Renal pelvis (tissue), 4 donors: ENCODE results near the gene MRTFB. TPM values are rescaled to one million over a fixed set of nuclear protein-coding genes. Genes with fewer than 3 reads are reported as not detected.
A peak's percentile ranks its signal among the peaks of the same experiment; 100 is the strongest.
"Not testable (repeated sequence)": the region's sequence is repeated elsewhere in the genome, so short reads cannot be mapped to it uniquely, and the experiment has no call there.

ENCODE experiments used
- DNase-seq: peaks from one replicate; pipeline ENCODE4 v3.0.0-alpha.2; 2013
- polyA plus RNA-seq, 3 donors: library from polyadenylated mRNA; unstranded; fragments of 120-200 nt; gene quantifications; one replicate each; pipeline ENCODE4 v1.2.1, GENCODE V29; 2013; ENCODE audit not compliant: insufficient read length in 3 of 3

MRTFB gene
- polyA plus RNA-seq, 3 donors, result 29.9 to 41.4 (median 37.8) TPM

DNA sequence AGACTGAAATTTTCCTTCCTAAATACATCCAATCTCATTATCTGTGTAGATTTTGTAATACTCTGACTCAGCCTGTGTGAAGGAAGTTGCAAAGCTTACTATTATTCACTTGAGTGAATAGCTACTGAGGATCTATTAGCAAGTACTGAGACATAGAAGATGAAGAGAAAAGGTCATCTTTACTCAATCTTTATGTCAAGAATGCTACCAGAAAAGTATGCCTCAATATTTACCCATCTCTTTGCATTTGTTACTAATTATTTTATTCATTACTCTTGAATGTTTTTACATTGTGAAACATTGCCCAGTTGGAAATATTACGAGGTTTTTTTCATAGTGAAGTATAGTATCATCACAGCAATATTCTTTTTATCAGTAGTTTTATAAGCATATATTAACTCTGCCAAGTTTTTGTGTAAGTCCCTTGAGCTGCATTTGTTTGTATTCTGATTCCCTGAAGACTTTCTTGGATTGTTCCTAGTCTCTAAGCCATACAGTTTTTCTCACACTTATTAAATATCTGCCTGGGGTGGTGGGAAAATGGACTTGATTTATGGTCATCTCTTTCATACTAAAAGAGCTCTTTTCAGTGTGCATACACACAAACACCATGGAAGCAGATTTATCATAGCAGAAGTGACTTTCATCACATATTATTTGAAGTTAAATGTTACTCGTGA, 110.4 kb downstream of the MRTFB start:
- DNase-seq, result no peak

DNA sequence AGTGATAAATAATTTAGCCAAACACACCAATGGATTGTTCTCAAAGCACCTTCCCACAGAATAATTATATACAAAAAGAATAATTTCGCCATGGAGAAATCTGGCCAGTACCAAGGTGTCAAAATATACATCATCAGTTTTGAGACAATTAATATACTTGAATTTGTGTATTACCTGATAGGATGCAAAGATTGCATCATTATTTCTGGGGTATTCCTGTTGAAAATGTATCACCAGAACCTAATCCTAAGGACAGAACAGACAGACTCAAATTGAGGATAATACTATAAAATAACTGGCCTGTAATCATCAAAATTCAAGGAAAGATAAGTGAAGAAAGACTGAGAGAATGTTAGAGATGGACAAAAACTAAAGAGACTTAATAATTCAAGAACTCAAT, 111.9 kb downstream of the MRTFB start:
- no peak for DNase-seq

DNA sequence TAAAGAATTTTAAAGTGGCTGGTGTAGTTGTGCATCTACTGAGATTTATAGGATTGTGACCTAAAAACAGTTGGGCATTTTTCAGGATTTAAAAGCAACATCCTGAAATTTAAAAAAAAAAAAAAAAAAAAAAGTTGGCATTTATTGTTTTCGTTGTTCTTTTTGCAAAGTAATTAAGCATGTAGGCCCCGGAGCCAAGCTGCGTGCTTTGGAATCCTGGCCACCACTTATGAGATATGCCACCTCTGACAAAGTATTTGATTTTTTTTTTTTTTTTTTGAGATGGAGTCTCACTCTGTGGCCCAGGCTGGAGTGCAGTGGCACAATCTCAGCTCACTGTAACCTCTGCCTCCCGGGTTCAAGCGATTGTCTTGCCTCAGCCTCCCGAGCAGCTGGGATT, 112.8 kb downstream of the MRTFB start:
- not testable (repeated sequence) for DNase-seq

DNA sequence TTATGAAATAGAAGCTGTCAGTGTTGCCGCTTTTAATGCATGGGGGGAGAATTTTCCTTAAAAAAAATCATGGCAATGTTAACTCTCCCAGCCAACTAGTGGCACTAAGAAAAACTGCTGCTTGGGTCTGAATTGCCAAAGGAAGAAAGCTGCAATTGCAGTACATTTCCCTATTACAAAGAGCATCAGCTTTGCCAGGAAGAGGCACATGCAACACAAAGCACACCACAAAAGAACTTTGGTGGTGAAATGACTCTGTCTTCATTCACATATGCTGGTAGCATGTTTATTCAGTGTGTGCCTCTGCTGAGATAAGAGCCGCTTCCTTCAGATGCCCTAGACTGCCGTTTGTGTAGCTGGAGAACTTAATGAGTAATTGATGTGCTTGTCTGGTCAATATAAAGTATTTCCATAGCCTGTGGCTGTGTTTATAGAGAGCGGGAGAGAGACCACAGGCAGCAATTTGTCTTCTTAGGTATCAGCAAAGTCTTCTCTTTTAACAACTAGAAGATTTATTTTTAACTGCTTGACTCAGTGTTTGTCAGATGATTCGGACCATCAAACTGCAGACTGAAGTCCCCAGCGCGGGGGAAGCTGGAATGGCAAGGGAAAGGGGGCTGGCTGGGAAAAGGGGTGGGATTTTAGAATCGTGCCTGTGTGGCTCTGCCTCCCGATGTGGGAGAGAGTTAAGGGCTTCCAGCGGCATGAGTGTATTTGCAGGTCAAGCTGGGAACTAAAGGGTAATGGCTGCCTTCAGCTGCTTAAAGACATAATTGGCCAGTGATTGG, 115.1 kb downstream of the MRTFB start:
- DNase-seq, result peak; percentile 85

DNA sequence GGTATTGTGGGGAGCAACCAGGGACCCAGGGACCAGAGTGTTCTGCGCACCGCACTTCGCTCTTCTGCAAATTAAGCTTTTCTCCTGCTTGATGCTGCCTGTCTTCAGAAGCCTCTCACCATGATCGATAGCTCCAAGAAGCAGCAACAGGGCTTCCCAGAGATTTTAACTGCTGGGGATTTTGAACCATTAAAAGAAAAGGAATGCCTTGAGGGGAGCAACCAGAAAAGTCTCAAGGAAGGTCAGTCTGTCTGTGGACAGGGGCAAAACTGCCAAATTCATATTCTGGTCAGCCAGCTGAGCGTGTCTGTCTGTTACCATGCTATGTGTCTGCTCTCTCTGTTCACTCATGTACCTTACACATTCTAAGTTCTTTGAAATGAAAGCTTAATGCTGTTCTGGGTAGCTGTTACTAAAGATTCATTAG, 115.7 kb downstream of the MRTFB start:
- no peak for DNase-seq

DNA sequence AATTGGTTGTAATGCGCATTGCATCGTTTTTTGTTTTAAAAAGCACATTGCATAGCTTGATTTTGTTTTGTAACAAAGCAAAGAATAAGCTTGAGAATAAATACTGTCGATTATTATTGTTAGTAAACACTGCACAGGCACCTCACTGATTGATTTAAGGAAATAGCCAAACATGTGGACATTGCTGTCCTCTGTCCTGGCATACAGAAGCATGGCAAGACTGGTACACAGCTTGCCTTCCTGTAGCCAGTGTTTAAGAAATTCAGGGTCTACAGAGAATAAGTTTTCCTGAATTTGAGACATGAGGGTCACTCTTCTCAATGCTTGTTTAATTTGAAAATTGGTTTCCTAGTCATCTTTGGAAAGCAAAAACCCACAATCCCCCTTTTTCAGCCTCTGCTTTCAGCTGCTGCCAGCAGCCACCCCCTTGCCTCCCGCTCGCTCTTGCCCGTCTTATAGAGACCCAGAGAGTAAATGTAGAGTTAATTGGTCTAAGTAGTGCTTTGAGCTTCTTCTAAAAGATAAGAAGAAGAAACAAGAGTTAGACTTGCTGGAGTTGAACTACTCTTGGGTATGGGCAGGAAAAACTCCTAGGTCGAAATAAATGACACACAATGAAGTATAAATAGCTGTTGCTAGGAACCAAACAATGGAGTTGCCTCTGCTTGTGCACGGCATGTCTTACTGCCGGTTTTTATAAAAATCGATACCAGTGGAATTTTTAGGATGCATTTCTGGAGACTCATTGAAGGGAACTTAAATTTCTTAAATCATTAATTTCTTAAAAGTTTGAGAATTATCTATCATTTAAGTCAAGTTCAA, 116.6 kb downstream of the MRTFB start:
- DNase-seq, result no peak

DNA sequence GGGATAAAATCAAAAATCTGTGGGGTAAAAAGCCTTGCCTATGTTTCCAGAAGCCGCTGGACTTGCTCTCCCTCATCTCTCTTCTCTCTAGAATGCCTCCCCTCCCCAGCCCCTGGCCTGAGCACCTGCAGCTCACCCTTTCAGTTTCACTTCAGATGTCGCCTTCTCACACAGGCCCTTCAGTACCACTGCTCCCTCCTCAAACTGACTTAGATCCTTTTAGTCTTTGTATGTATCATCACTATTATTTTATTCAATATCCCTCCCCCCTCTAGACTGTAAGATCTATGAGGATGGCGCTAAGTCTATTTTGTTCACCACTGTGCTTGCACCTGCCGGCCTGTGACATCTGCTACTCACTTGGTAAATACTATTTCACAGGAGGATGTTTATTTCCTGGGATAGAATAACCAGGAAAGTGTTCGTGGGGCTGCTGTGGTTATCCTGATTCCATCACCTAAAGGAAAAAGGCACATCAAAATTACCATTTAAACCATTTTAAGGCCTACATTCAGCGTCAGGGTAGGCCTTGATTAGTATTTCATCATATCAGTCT, 122.3 kb downstream of the MRTFB start:
- no peak for DNase-seq

DNA sequence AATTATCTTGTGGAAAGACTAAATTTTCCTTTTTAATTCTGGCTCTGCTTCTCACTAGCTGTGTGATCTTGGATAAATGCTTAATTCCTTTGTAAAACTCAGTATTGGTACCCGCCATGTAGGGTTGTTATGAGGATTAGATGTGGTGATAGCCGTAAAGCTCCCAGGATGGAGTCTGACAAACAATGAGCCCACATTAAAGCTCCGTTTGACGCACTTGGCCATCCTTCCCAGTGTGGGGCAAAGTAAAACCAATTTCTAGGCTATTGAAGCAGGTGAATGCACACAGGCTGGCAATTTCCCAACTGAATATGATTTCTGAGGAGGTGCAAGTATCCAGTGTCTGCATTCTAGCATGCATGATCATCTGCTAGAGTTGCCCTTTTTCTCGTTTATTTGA, 123.6 kb downstream of the MRTFB start:
- no peak for DNase-seq

DNA sequence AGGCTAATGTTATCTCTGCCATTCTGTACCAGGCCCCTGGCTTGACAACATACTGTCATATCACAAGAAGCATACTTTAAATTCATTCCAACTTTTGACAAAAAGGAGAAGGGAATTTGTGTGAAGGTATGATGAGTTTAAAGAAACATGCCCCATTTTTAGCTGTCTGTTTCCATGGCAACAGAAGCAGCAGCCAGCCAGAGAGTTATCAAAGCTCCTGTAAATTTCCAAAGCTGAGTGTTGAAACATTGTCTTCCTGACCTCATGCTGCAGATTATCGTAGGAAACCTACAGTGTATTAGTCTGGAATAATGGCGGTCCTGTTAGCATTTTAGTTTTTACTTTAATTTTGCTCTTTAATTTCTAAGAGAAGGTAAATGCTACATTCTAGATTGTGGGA, 124.9 kb downstream of the MRTFB start:
- no peak for DNase-seq

DNA sequence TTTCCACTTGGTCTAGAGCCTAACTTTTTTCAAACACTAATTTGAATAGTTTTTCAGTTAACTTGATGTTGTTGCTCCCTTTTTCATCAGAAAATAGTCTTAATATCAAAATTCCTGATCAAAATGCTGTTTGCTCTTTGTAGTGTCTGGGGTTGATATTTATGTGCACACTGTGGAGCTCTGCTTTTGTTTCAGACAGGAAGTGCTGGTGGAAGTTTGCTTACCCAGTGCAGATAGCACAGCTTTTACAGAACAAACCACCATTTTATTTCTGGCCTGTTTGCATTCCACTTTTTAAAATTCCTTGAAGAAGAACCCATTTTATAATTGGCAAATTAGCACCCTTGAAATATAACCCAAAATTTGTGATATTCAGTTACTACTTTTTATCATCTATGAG, 125.4 kb downstream of the MRTFB start:
- no peak for DNase-seq

DNA sequence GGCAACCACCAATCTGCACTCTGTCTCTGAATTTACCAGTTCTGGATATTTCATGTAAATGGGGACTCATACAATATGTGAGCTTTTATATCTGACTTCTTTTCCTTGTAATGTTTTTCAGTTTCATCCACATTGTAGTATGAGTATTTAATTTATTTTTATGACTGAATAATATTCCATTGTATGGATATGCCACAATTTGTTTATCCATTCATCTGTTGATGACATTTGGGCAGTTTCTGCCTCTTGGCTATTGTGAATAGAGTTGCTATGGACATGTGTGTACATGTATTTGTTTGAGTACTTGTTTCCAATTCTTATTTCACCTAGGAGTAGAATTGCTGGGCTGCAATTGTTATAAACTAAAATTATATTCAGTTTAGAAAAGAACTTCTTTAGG, 126.9 kb downstream of the MRTFB start:
- DNase-seq, result no peak

DNA sequence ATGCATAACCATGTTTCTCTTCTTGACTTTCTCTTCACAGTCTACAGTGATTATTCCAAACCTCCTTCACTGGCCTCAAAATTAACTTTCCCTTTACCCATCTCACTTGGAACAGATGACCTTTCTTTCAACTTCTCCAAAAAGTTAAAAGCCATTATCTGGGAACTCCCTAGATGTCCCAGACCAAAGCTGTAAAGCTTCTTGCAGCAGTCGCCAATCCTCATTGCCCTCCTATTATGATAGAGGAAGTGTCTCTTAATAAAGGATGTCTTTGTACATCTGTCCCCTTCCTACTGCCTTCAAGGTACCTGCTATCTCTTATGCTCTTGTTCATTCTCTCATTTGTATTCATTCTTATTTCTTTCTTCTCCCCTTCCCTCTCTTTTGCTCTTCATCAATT, 127.5 kb downstream of the MRTFB start:
- DNase-seq, result no peak

DNA sequence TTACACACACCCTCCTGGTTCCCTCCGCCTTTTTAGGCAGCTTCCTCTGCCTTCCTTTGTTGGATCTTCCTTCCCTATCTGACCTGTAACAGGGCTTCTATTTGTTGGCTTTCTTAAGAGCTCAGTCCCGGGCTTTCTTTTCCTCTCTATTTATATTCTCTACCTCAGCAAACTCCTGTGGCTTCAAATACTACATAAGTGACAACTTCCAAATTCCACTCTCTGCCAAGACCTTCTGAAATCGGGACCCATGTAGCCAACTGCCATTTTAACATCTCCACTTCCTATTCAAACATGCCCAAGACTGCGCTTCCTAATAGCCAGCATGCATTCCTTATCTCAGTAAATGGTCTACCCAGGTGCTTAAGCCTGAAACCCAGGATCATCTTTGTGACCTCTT, 128.1 kb downstream of the MRTFB start:
- no peak for DNase-seq

DNA sequence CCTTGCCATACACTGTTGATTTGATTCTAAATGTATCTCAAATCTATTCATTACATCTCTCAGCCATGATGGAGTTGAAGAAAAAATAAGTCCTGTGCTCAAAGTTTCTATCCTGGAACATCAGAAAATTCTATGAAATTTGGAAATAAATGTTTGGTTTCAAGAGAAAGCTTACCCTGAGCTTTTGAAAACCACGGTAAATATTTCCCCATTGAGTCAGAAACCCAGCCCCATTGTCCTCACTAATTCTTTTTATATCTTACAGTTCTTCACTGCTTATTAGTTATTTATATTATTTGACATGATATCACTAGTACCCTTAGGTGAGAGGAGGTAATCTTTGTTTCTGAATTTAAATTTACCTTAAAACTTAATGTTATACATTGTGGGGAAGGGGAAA, 128.5 kb downstream of the MRTFB start:
- no peak for DNase-seq

DNA sequence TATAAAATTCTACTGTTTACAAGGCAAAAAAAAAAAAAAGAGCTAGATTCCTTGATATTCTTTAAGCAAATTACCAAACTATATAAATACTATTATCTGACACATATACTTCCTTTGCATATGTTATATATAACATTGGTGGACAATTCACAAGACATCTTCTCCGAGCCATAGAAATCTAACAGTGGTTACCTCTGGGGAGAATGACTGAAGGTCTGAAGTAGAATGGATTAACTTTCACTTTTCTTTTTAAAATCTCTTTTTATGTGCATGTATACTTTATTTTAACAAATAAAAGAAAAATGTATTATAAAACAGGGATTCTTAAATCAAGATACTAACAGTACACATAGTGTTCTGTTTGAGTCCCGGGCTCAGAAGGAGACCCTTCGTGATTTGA, 131.0 kb downstream of the MRTFB start:
- no peak for DNase-seq

DNA sequence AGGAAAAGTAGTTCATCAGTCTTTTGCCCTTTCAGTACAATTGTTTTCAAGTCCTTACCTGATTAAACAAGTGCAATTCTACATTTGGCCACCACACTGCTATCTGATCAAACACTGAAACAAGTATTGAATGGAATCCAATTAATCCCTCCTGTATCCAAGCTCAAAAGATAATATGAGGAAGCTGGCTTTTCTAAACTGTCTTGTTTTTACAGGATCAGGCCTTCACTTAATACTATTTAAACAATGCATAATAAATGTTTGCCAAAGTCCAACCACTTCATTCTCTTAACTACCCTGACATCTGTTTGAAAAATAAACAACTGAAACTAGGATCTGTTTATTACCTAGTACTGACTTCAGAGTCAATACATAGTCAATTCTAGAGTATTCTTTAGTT, 131.6 kb downstream of the MRTFB start:
- DNase-seq, result no peak

DNA sequence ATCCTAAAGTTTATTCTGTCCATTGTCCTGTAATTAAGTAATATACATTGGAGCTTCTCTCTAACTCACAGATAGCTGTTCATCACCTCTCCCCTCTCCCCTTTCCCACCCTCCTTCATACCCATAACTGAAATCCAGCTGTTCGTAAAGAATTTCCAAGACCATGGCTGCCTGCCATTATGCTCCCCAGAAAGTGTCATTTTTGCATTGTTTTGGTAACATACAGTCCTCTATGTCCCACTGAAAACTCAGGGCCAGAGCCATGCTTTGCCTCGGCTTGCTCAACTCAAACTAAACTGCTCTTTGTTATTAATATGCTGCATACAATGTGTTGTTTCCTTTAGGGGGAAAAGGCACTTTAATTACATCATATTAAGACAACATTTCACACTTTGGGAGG, 132.0 kb downstream of the MRTFB start:
- DNase-seq, result no peak

DNA sequence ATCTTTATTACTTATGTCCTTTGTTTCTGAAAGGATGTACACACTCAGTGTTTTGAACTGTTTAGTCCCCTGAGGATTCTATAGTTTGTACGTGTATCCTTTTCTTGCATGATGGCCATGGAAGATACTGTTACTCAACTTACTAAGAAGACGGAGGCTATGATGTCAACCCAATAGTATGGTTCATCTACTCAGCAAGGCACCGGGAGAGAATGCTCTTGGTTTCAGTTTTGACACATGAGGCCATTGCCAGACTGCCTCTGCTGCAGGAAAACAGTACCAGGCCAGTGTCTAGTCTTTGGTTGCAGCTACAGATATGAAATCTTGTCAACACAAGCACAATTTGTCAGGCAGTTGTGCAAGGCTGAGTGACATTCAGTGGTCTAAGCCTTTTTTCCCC, 134.5 kb downstream of the MRTFB start:
- no peak for DNase-seq

DNA sequence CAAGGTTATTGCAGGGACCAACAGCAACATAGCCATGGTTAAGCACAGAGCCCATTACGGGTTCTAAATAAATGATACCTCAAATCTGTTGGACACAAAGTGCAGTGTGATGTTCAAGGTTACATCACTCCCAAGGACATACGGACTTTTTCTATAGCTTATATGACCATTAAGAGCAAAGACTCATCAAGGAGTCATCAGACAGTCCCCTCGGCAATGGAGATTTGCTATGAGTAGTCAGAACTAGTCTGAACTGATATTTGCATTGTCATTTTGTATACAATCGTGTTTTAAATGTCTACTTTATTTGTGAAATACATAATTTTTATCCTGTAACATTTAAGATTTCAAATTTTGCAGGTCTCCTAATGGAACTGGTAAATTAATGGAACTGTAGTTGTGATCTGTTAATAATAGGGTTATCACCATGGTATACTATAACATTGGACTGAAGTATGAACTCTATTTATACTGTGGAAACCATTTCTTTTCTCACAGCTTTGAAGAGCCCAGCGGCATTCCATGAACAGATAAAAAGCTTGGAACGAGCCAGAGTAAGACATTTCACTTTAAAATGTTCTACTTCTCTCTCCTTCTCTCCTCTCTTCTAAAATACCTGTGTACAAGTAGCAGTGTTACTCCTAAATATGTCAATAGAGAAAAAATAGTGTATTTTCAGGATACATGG, 140.9 kb downstream of the MRTFB start:
- DNase-seq, result no peak

DNA sequence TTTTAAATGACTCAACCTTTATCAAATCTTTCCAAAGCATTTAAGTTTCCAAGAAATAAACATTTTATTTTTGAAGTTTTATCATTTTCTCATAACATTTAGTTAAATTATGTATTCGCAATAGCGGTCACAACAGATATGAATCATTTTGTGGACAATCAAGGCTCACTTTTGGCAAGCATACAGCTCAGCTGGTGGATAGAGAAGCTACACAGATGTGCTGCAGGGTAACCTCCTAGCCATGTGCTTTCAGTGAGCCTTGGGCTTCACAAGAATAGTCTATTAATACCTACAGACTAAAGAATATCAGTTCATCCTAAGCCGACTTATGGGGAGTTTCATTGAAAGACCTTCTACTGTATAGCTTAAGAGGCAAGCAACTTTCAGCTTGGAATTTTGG, 144.8 kb downstream of the MRTFB start:
- DNase-seq, result no peak

DNA sequence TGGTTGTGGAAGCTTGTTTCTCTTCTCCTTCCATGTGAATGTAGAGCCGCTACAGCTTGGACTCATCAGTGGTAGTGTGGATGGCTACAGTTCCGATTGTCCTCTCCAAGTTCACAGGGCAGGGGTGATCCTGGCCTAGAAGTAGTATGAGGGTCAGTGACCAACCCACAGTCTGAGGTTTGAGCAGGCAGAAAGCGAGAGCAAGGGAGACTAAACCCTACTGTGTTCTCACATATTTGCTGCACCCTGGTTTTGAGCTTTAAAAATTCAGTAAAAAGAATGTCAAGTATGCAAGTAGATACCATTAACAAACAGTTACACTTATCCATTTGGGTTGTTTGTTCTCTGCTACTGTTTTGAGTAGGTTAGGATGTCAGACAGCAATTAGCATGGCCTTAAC, 148.9 kb downstream of the MRTFB start:
- DNase-seq, result no peak

DNA sequence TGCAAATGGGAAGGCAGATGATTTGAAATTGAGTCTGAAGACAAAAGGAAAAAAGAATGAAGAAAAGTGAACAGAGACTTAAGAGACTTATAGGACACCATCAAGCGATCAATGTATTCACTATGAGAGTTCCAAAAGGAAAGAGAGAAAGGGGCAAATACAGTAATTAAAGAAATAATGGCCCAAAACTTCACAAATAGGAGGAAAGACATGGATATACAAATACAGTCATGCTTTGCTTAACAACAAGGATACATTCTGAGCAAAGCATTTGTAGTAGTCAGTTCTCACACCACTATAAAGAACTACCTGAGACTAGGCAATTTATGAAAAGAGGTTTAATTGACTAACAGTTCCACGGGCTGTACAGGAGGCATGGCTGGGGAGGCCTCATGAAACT, 152.5 kb downstream of the MRTFB start:
- no peak for DNase-seq
